Lower lobe of right lung (tissue), 2 donors: ENCODE data around the gene TMEM232. TPM values are rescaled to one million over a fixed set of nuclear protein-coding genes. Genes with fewer than 3 reads are reported as not detected.

Experiments used
- ATAC-seq, 2 donors: fragments of 200-7000 bp; cut with Tn5 transposase; one replicate each; pipeline ENCODE4 v1.9.1; 2020 to 2022; ENCODE audit warnings: mild to moderate bottlenecking in 2 of 2, moderate library complexity in 2 of 2
- DNase-seq: peaks from one replicate; pipeline ENCODE4 v3.0.0-alpha.2; 2020
- H3K27ac ChIP-seq: fragments of 200-600 bp; one replicate; pipeline ENCODE4 v1.8.0; 2022
- H3K27me3 ChIP-seq: fragments of 200-600 bp; one replicate; pipeline ENCODE4 v1.8.0; 2022; ENCODE audit warnings: low read depth
- H3K36me3 ChIP-seq: fragments of 200-600 bp; one replicate; pipeline ENCODE4 v1.8.0; 2022; ENCODE audit warnings: mild to moderate bottlenecking
- H3K4me1 ChIP-seq: fragments of 200-600 bp; one replicate; pipeline ENCODE4 v1.8.0; 2022
- H3K4me3 ChIP-seq: fragments of 200-600 bp; one replicate; pipeline ENCODE4 v1.8.0; 2022; ENCODE audit warnings: mild to moderate bottlenecking
- H3K9me3 ChIP-seq: fragments of 200-600 bp; one replicate; pipeline ENCODE4 v1.8.0; 2022
- intact Hi-C: fragments of 100-400 bp; cut with DNase I; formaldehyde crosslinking; loops from one replicate; pipeline ENCODE4 v1.11.0; 2022
- total RNA-seq: library from RNA; stranded (reverse); fragmentation: NEBNext Ultra II Directional; extraction: Animal tissue kit (Norgen Biotek cat#: 25700); gene quantifications from one replicate; pipeline ENCODE4 v1.2.1, GENCODE V29; 2021
- TF ChIP-seq, protein P1 (sequence below): fragments of 200-600 bp; IDR thresholded peaks from one replicate; pipeline ENCODE4 v1.8.0; 2022; ENCODE audit warnings: antibody characterized with exemption, mild to moderate bottlenecking
- donor health status: DM: no; HTN: yes; CAD: no; lungs with severe emphysema.

Gene TMEM232
- total RNA-seq, 1 donor from 2014 or later = 11.4 TPM

DNA sequence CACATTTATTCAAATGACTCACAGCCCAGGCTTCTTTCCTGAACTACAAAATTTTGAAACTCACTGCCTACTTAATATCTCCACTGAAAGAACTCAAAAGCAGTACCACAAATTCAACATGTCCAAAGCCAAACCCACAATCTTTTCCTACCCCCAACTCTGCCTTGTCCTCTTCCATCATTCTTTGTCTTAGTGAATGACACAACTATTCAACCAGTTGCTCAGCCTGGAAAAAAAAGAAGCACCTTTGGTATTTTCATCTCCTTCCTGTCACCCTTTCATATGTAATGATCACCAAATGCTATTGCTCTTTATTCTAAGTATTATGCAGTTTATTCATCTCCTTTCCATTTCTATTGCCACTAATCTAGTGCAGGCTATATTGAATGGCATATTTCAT lies 216.3 kb downstream of the TMEM232 start:
- no peak overlapping the region for H3K27ac ChIP-seq
- intact Hi-C loops = no loop called here
- TF ChIP-seq, protein P1, sequence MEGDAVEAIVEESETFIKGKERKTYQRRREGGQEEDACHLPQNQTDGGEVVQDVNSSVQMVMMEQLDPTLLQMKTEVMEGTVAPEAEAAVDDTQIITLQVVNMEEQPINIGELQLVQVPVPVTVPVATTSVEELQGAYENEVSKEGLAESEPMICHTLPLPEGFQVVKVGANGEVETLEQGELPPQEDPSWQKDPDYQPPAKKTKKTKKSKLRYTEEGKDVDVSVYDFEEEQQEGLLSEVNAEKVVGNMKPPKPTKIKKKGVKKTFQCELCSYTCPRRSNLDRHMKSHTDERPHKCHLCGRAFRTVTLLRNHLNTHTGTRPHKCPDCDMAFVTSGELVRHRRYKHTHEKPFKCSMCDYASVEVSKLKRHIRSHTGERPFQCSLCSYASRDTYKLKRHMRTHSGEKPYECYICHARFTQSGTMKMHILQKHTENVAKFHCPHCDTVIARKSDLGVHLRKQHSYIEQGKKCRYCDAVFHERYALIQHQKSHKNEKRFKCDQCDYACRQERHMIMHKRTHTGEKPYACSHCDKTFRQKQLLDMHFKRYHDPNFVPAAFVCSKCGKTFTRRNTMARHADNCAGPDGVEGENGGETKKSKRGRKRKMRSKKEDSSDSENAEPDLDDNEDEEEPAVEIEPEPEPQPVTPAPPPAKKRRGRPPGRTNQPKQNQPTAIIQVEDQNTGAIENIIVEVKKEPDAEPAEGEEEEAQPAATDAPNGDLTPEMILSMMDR = no peak
- no peak for ATAC-seq
- H3K27me3 ChIP-seq = no peaks in the 10 kb centered on the region
- H3K36me3 ChIP-seq = no peaks in the 10 kb centered on the region
- no peaks in the 10 kb centered on the region for H3K4me1 ChIP-seq
- no peak overlapping the region for H3K4me3 ChIP-seq
- H3K9me3 ChIP-seq = no peaks in the 10 kb centered on the region
- no peak for DNase-seq

DNA sequence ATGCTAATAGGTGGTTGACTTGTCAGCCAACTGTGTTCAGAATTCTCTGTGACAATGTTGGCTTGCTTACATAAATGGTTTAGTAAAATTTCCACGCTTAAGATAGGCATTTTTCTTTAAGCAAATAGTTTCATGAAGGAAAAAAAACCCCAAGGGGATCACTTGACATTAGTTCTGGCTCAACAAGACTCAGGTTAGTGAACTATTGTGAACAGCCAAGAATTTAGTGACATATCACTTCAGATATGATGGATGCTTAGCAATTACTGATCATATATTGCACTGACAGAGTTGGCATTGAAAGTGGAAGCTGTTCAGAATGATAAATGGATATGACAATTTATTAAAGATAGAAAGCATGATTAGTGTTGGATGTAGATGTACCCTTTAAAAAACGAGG lies 218.5 kb downstream of the TMEM232 start:
- Histone ChIP-seq H3K27me3 (no peaks in the 10 kb centered on the region), H3K4me1 (no peaks in the 10 kb centered on the region), H3K36me3 (no peaks in the 10 kb centered on the region), H3K4me3 (no peak overlapping the region), H3K27ac (no peak overlapping the region), H3K9me3 (no peaks in the 10 kb centered on the region)
- DNase-seq = no peak
- TF ChIP-seq, protein P1 = no peak
- intact Hi-C loops = no loop called here
- ATAC-seq = no peak

DNA sequence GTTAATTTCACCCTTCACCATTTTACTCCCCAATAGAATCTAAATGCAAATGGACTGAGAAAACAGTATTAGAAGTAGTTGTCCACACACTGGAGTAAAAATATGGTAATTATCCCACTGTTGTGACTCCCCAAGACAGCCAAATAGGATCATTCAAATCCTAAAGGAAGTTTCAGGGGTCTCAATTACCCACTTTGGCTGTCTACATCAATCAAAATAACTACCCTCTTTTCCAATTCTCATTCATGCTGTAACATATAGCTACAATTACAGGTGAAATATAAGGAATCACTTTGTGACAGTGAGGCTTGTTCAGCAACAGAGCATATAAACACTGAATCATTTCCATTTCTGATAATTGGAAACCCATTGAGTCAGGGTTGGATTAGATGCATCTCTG lies 220.1 kb downstream of the TMEM232 start:
- DNase-seq (no peak), ATAC-seq (no peak)
- H3K27ac ChIP-seq = no peak overlapping the region
- H3K36me3 ChIP-seq = no peaks in the 10 kb centered on the region
- intact Hi-C loops = no loop called here
- no peaks in the 10 kb centered on the region for H3K27me3 ChIP-seq
- TF ChIP-seq, protein P1 = no peak
- no peaks in the 10 kb centered on the region for H3K9me3 ChIP-seq
- H3K4me1 ChIP-seq = no peaks in the 10 kb centered on the region
- H3K4me3 ChIP-seq = no peak overlapping the region

DNA sequence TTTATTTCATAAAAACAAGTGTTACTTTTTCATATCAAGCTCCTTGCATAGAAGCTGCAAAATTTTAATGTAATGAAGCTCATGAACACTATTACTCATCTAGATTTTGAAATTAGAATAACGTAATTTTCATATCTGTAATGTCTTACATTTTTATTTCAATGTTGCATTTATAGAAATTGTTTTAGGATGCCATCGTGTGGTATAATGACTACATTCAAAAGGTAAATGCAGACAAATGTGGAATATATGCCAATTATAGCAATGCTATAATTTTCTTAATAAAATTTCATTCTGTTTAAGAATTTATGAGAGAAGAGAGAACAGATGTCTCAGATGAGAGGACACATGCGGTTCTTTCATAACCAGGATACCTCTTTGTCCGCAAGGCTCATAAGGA lies 230.2 kb downstream of the TMEM232 start:
- Histone ChIP-seq H3K36me3 (no peaks in the 10 kb centered on the region), H3K27ac (no peak overlapping the region), H3K4me3 (no peak overlapping the region), H3K9me3 (no peaks in the 10 kb centered on the region), H3K27me3 (no peaks in the 10 kb centered on the region), H3K4me1 (no peaks in the 10 kb centered on the region)
- TF ChIP-seq, protein P1 = no peak
- DNase-seq = no peak
- intact Hi-C loops = no loop called here
- no peak for ATAC-seq

DNA sequence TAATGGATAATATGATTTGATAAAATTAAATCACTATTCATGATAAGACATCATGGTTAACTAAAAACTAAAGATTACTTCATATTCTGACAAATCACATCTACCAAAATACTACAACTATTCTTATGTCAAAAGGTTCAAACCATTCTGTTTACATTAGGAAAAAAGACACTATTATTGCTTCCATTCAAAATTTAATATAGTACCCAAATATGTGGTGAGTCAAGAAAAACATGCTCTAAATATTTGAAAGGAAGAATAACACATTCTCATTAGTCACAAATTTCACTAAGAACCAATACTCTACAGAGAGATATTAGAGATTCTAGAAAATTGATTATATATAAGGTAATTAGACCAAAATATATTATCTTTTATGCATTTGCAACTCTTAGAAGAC lies 234.0 kb downstream of the TMEM232 start:
- H3K4me3 ChIP-seq = no peak overlapping the region
- TF ChIP-seq, protein P1 = no peak
- H3K27ac ChIP-seq = no peak overlapping the region
- no peaks in the 10 kb centered on the region for H3K27me3 ChIP-seq
- DNase-seq (no peak), ATAC-seq (no peak)
- no peaks in the 10 kb centered on the region for H3K9me3 ChIP-seq
- intact Hi-C loops = no loop called here
- no peaks in the 10 kb centered on the region for H3K4me1 ChIP-seq
- no peaks in the 10 kb centered on the region for H3K36me3 ChIP-seq

DNA sequence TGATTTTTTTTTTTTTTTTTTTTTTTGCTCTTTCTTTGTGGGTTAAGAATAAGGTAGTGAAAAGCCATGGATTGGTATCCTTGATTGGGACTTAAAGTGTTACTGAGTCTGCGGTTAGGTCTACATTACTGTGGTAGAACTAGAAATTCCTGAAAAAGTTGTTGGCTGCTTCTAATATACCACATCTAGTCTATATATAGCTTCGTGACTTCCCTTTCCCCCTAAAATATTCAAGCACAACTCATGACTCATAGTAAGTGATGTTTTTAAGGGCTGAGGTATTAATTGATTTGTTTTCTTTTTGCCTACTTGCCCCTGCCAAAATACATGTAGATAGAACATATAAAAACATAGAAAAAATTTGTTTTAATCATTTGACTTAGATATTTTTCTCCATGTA lies 247.6 kb downstream of the TMEM232 start:
- ATAC-seq (no peak), DNase-seq (no peak)
- no peak overlapping the region for H3K27ac ChIP-seq
- H3K36me3 ChIP-seq = no peaks in the 10 kb centered on the region
- TF ChIP-seq, protein P1 = no peak
- H3K27me3 ChIP-seq = no peaks in the 10 kb centered on the region
- intact Hi-C loops = no loop called here
- no peaks in the 10 kb centered on the region for H3K9me3 ChIP-seq
- no peaks in the 10 kb centered on the region for H3K4me1 ChIP-seq
- H3K4me3 ChIP-seq = no peak overlapping the region
